Kidney epithelial cell (primary cell): Measurements from ENCODE around the gene THSD4. TPM values are rescaled to one million over a fixed set of nuclear protein-coding genes. Genes with fewer than 3 reads are reported as not detected.

Experiments used
- DNase-seq: peaks from one replicate; pipeline ENCODE4 v3.0.0-alpha.2; 2010; ENCODE audit warnings: low read depth
- H3K27me3 ChIP-seq: 2 replicates; pipeline ENCODE4 v1.6.0; 2011; ENCODE audit warnings: low read length; ENCODE audit not compliant: control insufficient read depth, insufficient read depth
- H3K36me3 ChIP-seq: 2 replicates; pipeline ENCODE4 v1.5.1; 2011; ENCODE audit warnings: low read length; ENCODE audit not compliant: control insufficient read depth, insufficient read depth
- H3K4me3 ChIP-seq: 2 replicates; pipeline ENCODE4 v1.5.1; 2011; ENCODE audit warnings: low read depth, mild to moderate bottlenecking, control low read depth, low read length
- CTCF ChIP-seq: IDR thresholded peaks from 2 replicates; pipeline ENCODE4 v1.5.1; 2011; ENCODE audit warnings: mild to moderate bottlenecking, moderate library complexity, low read length, control low read depth, inconsistent platforms; ENCODE audit not compliant: insufficient read depth, poor library complexity, severe bottlenecking
- total RNA-seq: library from RNA; depleted of rRNA; stranded (reverse); fragments of >200 nt; gene quantifications from 2 replicates; pipeline ENCODE4 v1.2.3, GENCODE V29; 2015

The THSD4 gene
- total RNA-seq, 1 donor from 2014 or later = 17.7 TPM

DNA sequence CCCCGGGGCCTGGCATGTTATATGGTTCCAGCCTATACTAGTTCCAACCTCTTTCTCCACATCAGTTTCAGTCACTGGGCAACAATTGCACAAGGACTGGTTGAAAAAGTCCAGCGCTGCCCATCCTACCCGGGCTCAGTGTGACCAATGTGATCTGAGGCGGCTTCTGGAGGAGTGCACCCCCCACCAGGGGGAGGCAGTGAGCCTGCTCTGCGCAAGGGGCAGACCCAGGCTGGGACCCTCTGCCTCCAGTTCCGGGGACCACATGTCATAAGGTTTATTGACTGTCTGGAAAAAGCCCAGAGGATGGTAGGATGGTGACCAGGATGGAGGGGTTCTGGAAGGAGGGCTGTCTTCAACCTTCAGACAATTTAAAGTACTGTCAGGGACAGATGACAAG, 669.4 kb downstream of the THSD4 start:
- no peaks in the 10 kb centered on the region for H3K27me3 ChIP-seq
- H3K36me3 ChIP-seq = no peaks in the 10 kb centered on the region
- DNase-seq = no peak
- no peak overlapping the region for H3K4me3 ChIP-seq
- TF ChIP-seq CTCF = peak; percentile 31

DNA sequence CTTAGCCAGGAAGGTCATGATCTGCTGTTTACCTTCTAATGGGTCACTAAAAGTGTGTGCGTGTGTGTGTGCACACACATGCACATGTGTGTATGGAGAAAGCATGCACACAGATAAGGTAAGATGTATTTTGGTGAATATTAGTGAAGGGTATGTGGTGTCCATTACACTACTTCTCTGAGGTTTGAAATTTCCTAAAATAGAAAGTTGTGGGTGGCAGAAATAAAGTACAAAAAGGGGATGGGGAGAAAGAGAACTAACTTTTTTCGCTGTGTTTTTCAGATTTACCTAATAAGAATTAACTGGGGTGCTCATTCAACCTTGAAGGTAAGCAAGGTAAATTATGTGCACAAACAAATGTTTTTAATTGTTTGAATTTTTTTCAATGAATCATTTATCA, 670.7 kb downstream of the THSD4 start:
- no peak for DNase-seq
- H3K36me3 ChIP-seq = no peaks in the 10 kb centered on the region
- no peak for TF ChIP-seq CTCF

GRCh38 chr15:71786673-71787072, 671.4 kb downstream of the THSD4 start:
- Histone ChIP-seq H3K36me3 (no peaks in the 10 kb centered on the region), H3K27me3 (no peaks in the 10 kb centered on the region), H3K4me3 (no peak overlapping the region)
- no peak for TF ChIP-seq CTCF
- DNase-seq = no peak

More for the DNA sequence above, 670.7 kb downstream of the THSD4 start:
- Histone ChIP-seq H3K4me3 (no peak overlapping the region), H3K27me3 (no peaks in the 10 kb centered on the region)

DNA sequence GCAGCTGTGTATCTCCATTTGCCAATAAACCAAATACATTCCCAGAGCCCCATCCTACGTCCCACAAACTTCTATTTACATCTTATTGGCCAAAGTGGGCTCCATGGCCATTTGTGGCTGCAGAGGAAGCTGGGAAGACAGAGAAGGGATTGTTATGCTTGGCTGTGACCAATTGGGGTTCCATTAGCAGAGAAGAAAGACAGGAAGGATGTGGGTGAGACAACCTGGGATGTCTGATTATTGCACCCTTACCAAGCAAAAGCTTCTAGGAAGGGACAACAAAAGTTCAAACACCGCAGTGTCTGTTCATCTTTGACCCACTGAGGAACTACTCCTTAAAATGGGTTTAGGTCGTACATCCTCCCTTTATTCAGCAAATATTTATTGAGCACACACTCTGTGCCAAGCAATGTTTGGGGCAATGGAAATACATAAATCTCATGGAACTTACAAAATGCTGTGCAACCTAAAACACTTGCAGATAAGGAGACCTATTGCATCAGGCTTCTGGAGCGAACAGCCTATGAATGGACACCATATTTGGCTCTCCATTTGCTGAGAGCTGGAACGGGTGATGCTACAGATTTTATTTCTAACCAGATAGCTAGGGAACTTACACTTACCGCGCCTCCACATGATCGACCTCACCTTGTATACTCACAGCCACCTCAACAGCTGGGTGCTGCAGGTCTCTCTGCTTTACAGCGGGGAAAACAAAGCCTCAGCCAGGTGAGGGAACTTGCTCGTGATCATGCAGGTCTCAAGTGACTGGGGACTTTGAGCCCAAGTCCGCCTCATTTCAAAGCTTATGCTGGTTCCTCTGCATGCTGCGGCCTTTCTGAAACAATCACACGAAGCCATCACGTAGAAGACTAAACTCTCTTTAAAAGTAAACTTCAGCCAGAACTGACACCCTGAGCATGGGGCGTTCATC, 673.6 kb downstream of the THSD4 start:
- H3K27me3 ChIP-seq = no peaks in the 10 kb centered on the region
- no peaks in the 10 kb centered on the region for H3K36me3 ChIP-seq
- no peak overlapping the region for H3K4me3 ChIP-seq
- TF ChIP-seq CTCF = no peak
- no peak for DNase-seq

DNA sequence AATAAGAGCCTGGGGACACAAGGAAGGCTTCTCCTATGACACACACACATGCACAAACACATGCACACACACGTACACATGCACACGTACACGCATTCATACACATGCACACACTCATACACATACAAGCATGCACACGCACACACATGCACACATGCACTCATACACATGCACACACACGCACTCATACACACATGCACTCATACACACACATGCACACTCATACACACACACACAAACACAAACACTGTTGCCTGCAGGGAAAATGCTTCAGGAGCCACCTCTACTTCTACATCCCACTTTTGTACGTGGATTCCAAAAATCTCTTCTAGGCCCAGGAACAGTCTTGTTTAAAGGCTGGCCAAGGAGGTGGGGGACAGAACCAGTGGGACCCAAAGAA, 674.3 kb downstream of the THSD4 start:
- no peak for DNase-seq
- no peak for TF ChIP-seq CTCF
- no peaks in the 10 kb centered on the region for H3K27me3 ChIP-seq
- H3K4me3 ChIP-seq = no peak overlapping the region
- no peaks in the 10 kb centered on the region for H3K36me3 ChIP-seq
